HG03139 (cell line): Measurements from ENCODE around the gene SCAND1.
"Not testable (repeated sequence)": the region's sequence is repeated elsewhere in the genome, so short reads cannot be mapped to it uniquely, and the experiment has no call there.

Experiments
- ATAC-seq: cut with Tn5 transposase; IDR thresholded peaks from one replicate; pipeline ENCODE4 v1.9.1; 2021; ENCODE audit not compliant: unreplicated experiment

Gene SCAND1

DNA sequence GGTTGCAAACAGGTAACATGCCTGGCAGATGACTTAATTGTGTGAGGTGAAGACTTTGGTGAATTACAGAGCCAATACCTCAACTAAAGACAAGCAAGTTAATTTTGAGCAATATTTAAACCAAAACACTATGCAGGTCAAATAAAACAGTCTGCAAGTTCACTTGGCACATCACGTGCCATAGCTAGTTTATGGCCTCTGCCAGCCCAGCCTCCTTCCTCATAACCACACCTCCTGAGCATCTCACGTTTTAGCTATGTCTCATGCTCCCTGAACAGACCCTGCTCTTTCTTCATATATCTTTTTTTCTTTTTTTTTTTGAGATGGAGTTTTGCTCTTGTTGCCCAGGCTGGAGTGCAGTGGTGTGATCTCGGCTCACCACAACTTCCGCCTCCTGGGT, 9.6 kb upstream of the SCAND1 start:
- no peak for ATAC-seq

DNA sequence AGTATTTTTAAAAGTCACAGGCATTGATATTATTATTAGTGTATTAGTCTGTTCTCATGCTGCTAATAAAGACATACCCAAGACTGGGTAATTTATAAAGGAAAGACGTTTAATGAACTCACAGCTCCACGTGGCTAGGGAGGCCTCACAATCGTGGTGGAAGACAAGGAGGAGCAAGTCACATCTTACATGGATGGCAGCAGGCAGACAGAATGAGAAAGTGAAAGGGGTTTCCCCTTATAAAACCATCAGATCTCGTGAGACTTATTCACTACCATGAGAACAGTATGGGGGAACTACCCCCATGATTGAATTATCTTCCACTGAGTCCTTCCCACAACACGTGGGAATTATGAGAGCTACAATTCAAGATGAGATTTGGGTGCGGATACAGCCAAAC, 5.0 kb upstream of the SCAND1 start:
- ATAC-seq: not testable (repeated sequence)

DNA sequence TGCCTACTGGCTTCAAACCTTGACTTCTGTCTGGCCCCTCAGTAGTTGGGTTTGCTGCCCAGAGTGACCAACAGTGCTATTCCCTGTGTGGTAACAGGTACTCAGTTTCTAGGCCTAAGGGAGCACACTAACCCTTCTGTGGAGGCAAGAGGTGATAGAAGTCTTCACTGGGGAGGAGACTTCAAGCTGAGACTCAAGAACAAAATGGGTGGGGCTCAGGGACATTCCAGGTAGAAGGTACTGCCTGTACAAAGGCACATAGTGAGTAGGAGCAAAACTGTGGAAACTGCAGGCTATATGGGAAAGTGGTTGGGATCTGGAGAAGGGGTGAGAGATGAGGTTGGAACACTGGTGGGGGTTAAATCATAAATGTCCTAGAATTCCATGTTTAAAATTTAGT, 2.3 kb upstream of the SCAND1 start:
- no peak for ATAC-seq

DNA sequence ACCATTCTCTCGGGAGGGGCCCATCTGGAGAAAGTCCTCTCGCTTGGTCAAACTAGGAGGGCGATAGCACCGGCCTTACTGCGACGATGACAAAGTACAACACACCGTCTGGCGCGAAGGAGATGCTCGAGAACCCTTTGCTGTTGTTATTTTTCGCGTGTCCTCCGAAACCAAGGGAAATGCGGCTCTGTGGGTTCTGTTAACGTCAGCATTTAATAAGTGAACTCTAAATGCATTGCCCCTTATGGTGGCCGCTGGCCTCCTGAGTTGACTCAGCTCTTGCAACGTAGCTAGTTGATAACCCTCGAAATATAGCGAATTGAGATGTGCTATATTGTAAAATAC, 577 bp upstream of the SCAND1 start:
- ATAC-seq: no peak

DNA sequence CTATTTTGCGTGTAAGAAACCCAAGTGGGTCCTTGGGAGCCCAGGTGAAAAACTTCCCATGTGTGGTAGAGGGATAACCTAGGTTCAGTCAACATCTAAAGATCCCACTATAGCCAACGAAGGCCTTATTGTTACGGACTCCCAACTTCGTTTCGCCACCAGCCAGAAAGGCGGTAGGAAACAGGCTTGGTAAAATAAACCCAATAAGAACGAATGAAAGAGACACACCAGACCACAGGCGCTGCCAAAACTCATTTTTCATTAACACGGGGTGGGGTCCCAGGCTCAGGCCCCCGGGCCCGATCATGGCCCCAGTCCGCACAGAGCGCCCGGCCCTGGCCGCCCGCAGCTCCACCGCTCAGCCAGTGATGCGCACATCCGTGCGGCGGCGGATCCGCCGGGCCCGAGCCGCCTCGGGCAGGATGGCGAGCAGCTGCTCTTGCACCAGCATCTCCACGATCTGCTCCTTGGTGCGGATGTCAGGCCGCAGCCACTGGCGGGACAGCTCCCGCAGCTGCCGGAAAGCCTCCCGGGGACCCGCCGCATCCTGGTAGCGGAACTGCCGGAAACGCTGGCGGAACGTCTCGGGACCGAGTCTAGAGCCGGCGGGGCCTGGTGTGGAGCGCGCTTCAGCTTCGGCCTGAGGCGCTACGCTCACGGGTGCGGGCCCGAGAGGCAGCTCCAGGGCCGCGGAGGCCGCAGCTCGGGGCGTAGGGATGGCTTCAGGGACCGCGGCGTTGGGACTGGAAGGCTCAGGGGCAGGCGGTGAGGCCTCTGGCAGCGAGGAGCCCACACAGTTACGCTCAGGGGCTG, 709 bp downstream of the SCAND1 start:
- peak; percentile 20 for ATAC-seq

DNA sequence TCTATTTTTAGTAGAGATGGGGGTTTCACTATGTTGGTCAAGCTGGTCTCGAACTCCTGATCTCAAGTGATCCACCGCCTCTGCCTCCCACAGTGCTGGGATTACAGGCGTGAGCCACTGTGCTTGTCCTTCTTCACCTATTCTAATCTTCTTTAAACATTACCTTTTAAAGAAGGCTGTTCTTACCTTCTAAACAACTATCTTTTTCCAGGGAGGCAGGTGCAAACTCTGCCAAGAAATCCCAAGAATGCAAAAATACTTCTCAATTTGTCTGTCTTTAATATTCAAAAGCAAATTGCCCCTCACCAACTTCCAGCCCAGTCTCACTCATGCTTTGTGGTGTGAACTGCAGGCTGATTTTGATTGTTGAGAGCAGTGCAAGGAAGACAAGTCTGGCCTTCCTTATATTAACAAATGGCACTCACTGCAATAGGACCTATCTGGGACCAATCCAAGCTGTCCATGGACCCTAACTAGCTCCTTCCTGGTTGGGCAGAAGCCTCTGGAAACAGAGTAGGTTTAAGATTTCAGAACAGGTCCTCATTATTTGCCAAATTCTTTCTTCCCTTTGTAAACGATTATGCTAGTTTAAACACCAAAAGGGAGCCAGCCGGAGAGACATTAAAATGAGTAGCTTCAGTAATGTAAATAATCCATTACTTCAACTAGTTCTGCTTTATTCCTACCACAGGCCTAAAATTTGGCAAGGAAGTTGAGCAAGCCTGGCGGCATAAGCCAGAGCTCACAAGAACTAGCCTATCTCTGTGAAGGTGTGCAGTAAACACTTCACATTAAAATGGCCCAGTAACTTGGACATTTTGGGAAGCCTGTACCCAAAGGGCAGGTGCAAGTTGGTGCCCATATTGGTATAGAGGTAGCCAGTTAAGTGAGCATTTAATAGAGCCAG, 1.6 kb downstream of the SCAND1 start:
- no peak for ATAC-seq

DNA sequence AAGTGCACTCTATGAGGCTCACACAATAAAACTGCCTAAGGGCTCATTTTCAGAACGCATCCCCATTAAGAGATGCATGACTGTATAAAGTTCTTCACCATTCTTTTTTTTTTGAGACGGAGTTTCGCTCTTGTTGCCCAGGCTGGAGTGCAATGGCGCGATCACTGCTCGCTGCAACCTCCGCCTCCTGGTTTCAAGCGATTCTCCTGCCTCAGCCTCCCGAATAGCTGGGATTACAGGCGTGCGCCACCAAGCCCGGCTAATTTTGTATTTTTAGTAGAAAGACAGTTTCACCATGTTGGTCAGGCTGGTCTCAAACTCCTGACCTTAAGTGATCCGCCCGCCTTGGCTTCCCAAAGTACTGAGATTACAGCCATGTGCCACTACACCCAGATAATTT, 2.2 kb downstream of the SCAND1 start:
- not testable (repeated sequence) for ATAC-seq

DNA sequence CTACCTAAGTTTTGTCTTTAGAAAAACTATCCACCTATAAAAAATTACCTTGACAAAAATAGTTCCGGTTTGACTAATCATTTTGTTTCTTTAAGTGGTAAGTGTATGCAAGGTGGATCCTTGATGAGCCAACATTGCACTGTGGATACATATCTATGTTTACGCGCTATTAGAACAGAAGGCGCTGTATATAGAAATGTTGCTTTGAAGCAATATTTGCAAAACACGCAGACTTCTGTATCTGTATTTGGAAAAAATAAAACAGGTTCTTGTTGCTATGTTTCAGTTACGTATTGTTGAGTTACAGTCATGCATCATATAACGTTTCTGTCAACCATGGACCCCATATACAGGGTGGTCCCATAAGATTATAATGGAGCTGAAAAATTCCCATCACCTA, 4.2 kb downstream of the SCAND1 start:
- ATAC-seq: no peak

DNA sequence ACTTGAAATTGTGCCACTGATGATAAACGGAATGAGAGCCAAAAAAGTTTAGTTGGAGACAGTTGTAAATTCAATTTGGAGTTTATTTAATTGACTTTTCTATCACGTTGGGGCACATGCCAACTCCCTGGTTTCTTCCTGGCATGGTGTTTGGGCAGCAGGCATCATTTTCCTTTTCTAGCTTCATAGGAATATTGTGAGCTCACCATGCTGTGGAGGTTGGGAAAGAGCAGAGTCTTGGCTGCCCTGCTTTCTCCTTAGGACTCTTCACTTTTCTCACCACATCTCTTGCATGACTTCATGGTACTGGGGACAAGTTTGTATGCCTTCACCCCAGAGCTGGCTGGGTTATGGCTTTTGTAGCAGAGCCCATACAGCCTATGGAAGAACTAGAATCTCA, 6.4 kb downstream of the SCAND1 start:
- ATAC-seq: no peak

DNA sequence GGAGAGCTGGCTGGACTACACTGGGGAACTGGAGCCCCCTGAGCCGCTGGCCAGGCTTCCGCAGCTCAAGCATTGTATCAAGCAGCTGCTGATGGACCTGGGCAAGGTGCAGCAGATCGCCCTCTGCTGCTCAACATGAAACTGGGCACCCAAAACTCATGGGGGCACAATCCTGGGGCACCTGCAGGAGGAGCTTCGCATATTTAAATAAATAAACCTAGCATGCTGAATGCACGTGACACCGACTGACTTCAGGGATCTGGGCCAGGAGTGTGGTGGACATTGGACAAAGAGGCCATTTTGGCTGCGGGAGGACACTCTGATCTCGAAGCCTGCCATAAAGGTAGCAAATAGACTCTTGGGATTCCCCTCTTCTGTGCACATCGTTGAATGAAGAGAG, 6.8 kb downstream of the SCAND1 start:
- no peak for ATAC-seq

DNA sequence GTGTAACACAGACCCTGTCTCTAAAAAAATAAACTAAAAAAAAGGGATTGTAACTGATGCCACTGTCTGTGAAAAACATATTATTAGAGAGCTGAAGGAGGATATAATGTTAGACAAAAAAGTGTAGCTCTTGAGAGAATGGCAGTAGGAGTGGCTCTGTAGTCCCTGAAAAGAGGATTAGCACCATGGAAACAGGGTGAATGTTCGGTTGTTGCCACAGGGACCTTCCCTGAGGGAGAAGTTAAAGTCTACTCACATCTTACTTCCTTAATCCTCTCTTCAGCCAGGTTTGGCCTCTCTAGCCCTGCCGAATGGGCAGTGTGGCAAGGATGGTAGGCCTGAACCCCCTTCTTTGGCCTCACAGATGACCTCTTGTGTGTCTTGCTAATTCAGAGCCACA, 12.1 kb downstream of the SCAND1 start:
- ATAC-seq: no peak

DNA sequence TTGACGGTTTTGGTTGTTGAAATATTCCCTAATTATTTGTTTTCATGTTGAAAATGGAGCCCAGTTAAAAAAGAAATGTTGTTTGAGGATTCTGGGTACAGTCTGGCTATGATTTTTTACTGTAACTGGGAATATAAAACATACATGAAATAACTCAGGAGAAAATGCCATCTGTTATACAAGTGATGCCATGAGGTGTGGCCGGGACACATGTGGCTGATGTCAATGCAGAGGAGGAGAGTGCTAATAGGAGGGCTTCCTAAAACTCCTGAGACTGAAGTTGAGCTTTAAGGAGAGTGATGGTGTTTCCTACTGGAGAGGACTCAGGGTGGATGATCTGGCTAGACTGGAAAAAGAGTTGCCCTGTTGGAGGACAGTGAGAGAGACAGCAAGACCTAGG, 12.7 kb downstream of the SCAND1 start:
- no peak for ATAC-seq

DNA sequence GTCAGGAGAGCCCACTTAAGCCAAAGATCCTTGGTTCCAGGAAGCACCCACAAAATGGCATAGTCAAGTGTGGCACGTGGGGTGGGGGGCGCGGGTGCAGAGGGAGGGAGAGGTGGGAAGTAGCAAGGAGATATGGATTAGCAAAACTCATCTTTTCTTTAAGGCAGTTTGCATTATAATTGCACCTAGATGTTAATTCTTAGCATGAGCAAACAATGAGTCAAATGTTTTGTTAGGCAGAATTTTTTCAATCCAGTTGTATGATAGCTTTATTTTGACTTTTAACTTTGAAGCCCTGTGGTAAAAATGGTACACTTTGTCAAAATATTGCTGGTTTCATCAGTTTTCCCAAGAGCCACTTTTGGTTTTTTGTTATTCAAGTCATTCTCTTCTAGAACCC, 15.0 kb downstream of the SCAND1 start:
- ATAC-seq: no peak

DNA sequence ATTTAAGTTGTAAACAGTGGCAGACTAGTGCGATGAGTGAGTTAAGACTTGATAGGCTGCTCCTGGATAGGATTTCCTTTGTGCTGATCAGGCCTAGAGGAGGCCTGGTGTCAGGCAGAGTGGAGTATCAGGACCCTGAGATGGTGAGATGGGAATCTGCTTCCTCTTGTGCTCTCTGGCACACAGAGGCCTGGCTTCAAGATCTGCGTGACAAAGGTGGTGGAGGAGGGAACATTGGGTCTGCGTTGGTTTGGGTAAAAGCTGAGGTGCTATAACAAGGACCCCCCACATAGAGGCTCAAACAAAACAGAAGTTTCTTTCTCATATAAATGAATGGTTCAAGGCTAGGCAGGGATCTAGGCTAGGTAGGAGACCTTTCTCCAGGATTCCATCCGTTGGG, 20.3 kb downstream of the SCAND1 start:
- ATAC-seq: no peak

DNA sequence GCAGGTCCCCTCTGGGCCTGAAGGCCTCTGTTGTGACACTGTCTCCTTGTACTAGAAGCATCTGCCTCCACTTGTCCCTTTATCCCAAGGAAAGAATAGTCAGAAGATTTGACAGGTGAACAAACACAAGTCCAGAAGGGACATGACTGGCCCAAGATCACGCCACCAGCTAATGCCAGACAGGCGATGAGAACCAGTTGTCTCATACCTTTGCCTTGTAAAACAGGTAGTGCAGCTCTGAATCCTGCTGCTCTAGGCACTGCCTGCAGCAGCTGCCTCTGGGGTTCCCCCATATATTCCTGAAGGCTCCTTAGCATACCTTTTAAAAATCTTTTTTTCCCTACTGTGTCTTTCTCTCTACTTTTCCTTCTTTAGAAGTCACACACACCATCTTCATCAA, 25.0 kb downstream of the SCAND1 start:
- no peak for ATAC-seq

DNA sequence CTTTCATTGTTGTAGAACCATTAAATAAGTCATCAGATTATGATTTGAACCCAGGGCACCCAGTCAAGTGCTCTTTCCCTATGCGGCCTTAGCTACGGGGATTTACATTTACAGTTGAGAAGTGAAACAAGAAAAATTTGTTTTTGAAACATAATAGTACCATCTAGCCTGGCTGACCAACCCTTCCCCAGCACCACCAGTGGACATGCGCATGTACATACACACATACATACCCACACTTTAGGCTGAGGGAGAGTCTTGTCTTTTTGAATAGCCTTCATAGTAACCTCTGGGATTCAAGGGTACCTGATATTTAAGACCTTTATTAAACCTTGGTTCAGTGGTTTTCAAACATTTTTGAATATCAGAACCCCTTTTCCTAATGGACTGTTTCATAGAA, 33.8 kb downstream of the SCAND1 start:
- no peak for ATAC-seq

DNA sequence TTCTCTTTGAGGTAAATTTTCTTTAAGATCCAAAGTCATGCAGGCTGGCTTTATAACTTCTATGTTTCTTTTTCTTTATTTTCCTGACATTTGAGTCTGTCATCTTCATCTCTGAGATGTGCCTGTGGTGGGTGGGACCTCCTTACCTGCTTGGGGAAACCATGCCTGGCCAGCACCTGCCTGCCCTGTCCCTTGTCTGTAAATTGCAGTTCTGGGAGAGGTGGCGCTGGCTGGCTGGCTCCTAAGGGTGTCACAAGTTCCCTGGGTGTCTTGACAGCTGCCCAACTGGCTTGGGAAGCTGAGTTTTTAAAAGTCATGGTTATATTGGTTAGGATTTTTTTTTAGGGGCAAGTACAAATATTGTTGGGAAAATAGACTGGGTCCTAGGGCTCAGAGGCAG, 36.3 kb downstream of the SCAND1 start:
- no peak for ATAC-seq

DNA sequence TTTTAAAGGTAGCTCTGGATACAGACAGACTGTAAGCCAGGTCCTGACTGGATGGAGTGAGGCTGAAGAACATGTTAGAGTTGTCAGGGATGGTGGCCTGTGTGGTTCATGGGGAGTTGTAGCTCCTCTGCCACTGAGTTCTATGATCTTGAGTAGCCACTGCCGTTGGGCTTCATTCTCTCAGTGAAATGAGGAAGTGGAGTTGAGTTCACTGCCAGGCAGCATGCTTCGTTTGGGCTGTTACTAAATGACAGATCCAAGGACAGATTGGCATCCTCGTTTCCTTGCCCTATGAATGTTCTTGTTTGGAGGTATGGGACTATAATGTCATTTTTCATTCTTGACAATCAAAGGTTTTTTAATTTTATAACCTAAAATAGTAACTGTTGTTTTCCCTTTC, 37.2 kb downstream of the SCAND1 start:
- ATAC-seq: no peak

DNA sequence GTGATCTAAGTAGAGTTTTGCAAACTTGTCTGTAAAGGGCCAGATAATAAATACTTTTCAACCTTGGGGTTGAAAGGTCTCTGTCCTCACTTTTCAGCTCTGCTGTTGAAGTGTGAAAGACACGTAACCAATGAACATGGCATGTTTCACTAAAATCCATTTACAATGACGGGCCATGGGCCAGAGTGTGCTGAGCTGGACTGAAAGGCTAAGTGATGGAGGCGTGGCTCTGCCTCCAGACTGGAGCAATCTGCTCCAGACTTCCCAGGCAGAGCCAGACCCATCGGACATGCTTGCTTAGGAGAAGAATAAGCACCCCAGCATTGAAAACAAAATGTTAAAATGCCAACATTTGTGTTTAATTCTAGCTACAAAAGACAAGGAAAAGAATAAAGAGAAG, 41.4 kb downstream of the SCAND1 start:
- no peak for ATAC-seq

DNA sequence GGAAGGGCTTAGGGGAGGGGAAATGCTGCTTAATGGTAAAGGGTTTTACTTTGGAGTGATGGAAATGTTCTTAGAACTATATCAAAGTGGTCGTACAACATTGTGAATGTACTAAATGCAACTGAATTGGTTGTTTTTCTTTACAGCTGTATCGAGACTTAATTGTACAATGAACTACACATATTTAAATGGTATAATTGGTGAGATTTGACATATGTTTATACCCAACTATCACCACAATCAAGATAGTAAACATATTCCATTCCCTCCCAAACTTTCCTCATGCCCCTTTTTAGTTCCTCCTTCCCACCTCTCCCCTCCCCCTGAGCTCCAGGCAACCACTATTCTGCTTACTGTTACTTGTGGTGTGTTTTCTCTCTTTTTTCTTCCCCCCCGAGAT, 44.0 kb downstream of the SCAND1 start:
- no peak for ATAC-seq

DNA sequence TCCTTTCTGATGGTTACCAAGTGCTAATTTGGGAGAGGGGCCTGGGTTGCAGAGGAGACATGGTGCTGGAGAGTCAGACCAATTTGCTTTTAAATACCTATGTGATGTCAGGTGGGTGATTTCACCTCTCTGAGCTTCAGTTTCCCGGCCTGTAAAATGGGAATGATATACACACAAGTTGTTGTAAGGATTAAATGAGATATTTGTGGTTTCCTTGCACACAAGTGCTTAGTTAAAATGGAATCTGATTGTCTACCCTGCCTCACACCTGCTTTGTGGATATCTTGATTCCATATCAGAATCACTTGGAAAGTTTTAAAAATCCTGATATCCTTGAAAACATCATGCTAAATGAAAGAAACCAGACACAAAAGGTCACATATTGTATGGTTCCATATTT, 44.5 kb downstream of the SCAND1 start:
- no peak for ATAC-seq

DNA sequence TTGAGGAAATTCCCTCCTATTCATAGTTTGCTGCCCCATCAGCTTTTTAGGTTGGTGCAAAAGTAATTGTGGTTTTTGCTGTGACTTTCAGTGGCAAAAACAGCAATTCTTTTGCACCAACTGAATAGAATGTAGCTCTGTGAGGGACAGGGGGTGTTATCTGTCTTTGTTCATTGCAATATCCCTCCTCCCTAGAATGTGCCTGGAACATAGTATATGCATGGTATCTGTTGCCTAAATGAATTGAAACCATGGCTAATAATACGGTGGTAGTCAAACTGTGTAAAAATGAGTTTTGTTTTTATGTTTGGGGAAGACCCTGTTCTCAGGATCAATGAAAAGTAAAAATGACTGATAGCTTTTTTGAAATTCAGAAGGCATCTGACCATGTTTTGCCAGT, 45.1 kb downstream of the SCAND1 start:
- ATAC-seq: no peak
